KMS-11 (cell line): ENCODE data around the gene AKAP13.

Experiments used
- H2AFZ ChIP-seq: fragments of 200-600 bp; sonication (generic); 2 replicates; pipeline ENCODE4 v1.6.1; 2016; ENCODE audit warnings: antibody characterized with exemption, mixed run types, low read depth
- H3K27ac ChIP-seq: fragments of 200-600 bp; sonication (generic); 2 replicates; pipeline ENCODE4 v1.6.1; 2016; ENCODE audit warnings: mild to moderate bottlenecking, mixed run types
- H3K27me3 ChIP-seq: fragments of 200-600 bp; sonication (generic); 2 replicates; pipeline ENCODE4 v1.6.1; 2017; ENCODE audit warnings: mild to moderate bottlenecking, low read depth, mixed run types, moderate library complexity; ENCODE audit not compliant: insufficient read depth
- H3K36me3 ChIP-seq: fragments of 200-600 bp; sonication (generic); 2 replicates; pipeline ENCODE4 v1.6.1; 2017; ENCODE audit warnings: mild to moderate bottlenecking, mixed run types; ENCODE audit not compliant: insufficient read depth
- H3K4me1 ChIP-seq: fragments of 200-600 bp; sonication (generic); 2 replicates; pipeline ENCODE4 v1.6.1; 2016; ENCODE audit warnings: mild to moderate bottlenecking, low read depth, mixed run types; ENCODE audit not compliant: poor library complexity, severe bottlenecking
- H3K4me2 ChIP-seq: fragments of 200-600 bp; sonication (generic); 2 replicates; pipeline ENCODE4 v1.7.0; 2016; ENCODE audit warnings: mild to moderate bottlenecking, mixed run types
- H3K4me3 ChIP-seq: fragments of 200-600 bp; sonication (generic); IDR thresholded peaks from 2 replicates; pipeline ENCODE4 v1.6.1; 2017; ENCODE audit warnings: low read depth, low read length, mixed read lengths; ENCODE audit not compliant: insufficient read depth
- H3K79me2 ChIP-seq: fragments of 200-600 bp; sonication (generic); 2 replicates; pipeline ENCODE4 v1.6.1; 2016; ENCODE audit warnings: low read depth, mixed run types; ENCODE audit not compliant: insufficient read depth
- H3K9ac ChIP-seq: fragments of 200-600 bp; sonication (generic); 2 replicates; pipeline ENCODE4 v1.6.1; 2016; ENCODE audit warnings: mild to moderate bottlenecking, mixed run types
- H4K20me1 ChIP-seq: fragments of 200-600 bp; sonication (generic); 2 replicates; pipeline ENCODE4 v1.6.1; 2016; ENCODE audit warnings: mild to moderate bottlenecking, mixed run types; ENCODE audit not compliant: insufficient read depth
- TF ChIP-seq, protein P1 (sequence below): fragments of 200-600 bp; sonication (generic); conservative IDR thresholded peaks from 2 replicates; pipeline ENCODE4 v1.6.1; 2017; ENCODE audit warnings: low read depth, mild to moderate bottlenecking, antibody characterized with exemption, low read length, moderate library complexity, mixed read lengths

Gene AKAP13

DNA sequence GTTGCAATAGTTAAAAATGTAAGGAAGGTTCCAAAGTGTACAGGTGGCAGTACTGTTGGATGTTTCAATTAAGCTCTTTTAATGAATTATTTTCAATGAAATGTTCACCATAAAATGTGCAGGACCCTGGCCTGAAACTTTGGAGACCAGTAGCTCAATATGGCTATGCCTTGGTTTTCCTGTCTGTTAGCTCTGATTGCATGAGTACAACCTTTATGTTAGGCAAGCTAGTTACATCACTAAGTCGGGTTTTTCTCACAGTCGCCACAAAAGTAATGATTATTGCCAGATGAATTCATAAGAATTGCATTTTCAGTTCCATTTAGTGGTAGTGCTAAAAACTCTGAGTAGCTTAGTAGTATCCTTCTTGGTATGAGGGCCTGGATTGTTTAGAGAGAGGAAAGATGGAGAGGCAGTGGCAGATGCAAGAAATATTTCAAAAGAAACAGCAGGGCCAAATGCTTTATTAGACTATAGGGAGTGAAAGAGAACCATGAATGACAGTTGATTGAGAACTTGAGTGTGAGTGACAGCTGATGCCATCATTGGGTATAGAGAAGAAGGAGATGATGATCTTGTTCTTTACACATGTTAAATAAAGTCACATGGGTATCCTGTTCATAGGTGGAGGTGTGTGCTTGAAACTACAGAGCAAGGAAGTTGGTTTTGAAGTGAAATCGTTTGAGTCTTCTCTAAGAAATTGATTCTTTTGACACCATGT lies 109.5 kb downstream of the AKAP13 start:
- no peak overlapping the region for H3K9ac ChIP-seq
- H3K79me2 ChIP-seq = no peaks in the 10 kb centered on the region
- H2AFZ ChIP-seq = no peak overlapping the region
- TF ChIP-seq, protein P1, sequence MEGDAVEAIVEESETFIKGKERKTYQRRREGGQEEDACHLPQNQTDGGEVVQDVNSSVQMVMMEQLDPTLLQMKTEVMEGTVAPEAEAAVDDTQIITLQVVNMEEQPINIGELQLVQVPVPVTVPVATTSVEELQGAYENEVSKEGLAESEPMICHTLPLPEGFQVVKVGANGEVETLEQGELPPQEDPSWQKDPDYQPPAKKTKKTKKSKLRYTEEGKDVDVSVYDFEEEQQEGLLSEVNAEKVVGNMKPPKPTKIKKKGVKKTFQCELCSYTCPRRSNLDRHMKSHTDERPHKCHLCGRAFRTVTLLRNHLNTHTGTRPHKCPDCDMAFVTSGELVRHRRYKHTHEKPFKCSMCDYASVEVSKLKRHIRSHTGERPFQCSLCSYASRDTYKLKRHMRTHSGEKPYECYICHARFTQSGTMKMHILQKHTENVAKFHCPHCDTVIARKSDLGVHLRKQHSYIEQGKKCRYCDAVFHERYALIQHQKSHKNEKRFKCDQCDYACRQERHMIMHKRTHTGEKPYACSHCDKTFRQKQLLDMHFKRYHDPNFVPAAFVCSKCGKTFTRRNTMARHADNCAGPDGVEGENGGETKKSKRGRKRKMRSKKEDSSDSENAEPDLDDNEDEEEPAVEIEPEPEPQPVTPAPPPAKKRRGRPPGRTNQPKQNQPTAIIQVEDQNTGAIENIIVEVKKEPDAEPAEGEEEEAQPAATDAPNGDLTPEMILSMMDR = no peak
- H3K27ac ChIP-seq = no peak overlapping the region
- no peaks in the 10 kb centered on the region for H4K20me1 ChIP-seq
- H3K4me1 ChIP-seq = no peaks in the 10 kb centered on the region
- no peak overlapping the region for H3K4me3 ChIP-seq
- no peak overlapping the region for H3K4me2 ChIP-seq
- H3K27me3 ChIP-seq = no peaks in the 10 kb centered on the region
- H3K36me3 ChIP-seq = no peaks in the 10 kb centered on the region

GRCh38 chr15:85490856-85491255 lies 110.5 kb downstream of the AKAP13 start:
- Histone ChIP-seq H3K27me3 (no peaks in the 10 kb centered on the region), H3K4me1 (no peaks in the 10 kb centered on the region), H3K4me3 (no peak overlapping the region), H2AFZ (no peak overlapping the region), H3K36me3 (no peaks in the 10 kb centered on the region), H4K20me1 (no peaks in the 10 kb centered on the region), H3K27ac (no peak overlapping the region), H3K79me2 (no peaks in the 10 kb centered on the region), H3K9ac (no peak overlapping the region), H3K4me2 (no peak overlapping the region)
- TF ChIP-seq, protein P1 = no peak

- H3K27me3 ChIP-seq = no peaks in the 10 kb centered on the region
- no peaks in the 10 kb centered on the region for H3K36me3 ChIP-seq
- no peaks in the 10 kb centered on the region for H3K79me2 ChIP-seq
- no peak overlapping the region for H3K4me2 ChIP-seq
- H3K27ac ChIP-seq = no peak overlapping the region
- no peaks in the 10 kb centered on the region for H3K4me1 ChIP-seq
- H3K9ac ChIP-seq = no peak overlapping the region
- H4K20me1 ChIP-seq = no peaks in the 10 kb centered on the region
- no peak overlapping the region for H2AFZ ChIP-seq
- no peak overlapping the region for H3K4me3 ChIP-seq
- TF ChIP-seq, protein P1 = no peak
Observed at GRCh38 chr15:85491691-85492090, 111.3 kb downstream of the AKAP13 start.

GRCh38 chr15:85492406-85492805 lies 112.0 kb downstream of the AKAP13 start:
- TF ChIP-seq, protein P1 = no peak
- no peaks in the 10 kb centered on the region for H3K79me2 ChIP-seq
- no peaks in the 10 kb centered on the region for H3K27me3 ChIP-seq
- no peak overlapping the region for H3K9ac ChIP-seq
- no peak overlapping the region for H3K4me2 ChIP-seq
- no peaks in the 10 kb centered on the region for H3K36me3 ChIP-seq
- no peaks in the 10 kb centered on the region for H4K20me1 ChIP-seq
- H3K27ac ChIP-seq = no peak overlapping the region
- H3K4me3 ChIP-seq = no peak overlapping the region
- H2AFZ ChIP-seq = no peak overlapping the region
- H3K4me1 ChIP-seq = no peaks in the 10 kb centered on the region
